GM06990 (cell line): ENCODE results near the gene S100G.

Source experiments
- DNase-seq: peaks from one replicate; pipeline ENCODE4 v3.0.0-alpha.2; 2011; ENCODE audit not compliant: insufficient read length; ENCODE audit errors: extremely low read depth
- H3K27me3 ChIP-seq: replicated peaks from 2 replicates; pipeline ENCODE4 v1.6.0; 2011; ENCODE audit warnings: low read length; ENCODE audit not compliant: control insufficient read depth, insufficient read depth
- H3K36me3 ChIP-seq: 2 replicates; pipeline ENCODE4 v1.5.1; 2011; ENCODE audit warnings: low read length; ENCODE audit not compliant: control insufficient read depth, insufficient read depth
- H3K4me3 ChIP-seq: replicated peaks from 2 replicates; pipeline ENCODE4 v1.5.1; 2011; ENCODE audit warnings: low read depth, mild to moderate bottlenecking, control low read depth, low read length
- CTCF ChIP-seq: IDR thresholded peaks from 2 replicates; pipeline ENCODE4 v1.5.1; 2011; ENCODE audit warnings: low read length, control low read depth, mild to moderate bottlenecking, inconsistent platforms; ENCODE audit not compliant: insufficient read depth, poor library complexity, severe bottlenecking

The S100G gene

GRCh38 chrX:16628946-16629595 lies 20.9 kb upstream of the S100G start:
- no peaks in the 10 kb centered on the region for H3K36me3 ChIP-seq
- no peak for DNase-seq
- H3K27me3 ChIP-seq: no peaks in the 10 kb centered on the region; the same call in 1 of the 2 replicates
- no peak for TF ChIP-seq CTCF
- H3K4me3 ChIP-seq: no peak overlapping the region

GRCh38 chrX:16629909-16630308 lies 20.0 kb upstream of the S100G start:
- Histone ChIP-seq H3K4me3 (no peak overlapping the region), H3K27me3 (no peaks in the 10 kb centered on the region; the same call in 1 of the 2 replicates), H3K36me3 (no peaks in the 10 kb centered on the region)
- no peak for TF ChIP-seq CTCF
- no peak for DNase-seq

DNA sequence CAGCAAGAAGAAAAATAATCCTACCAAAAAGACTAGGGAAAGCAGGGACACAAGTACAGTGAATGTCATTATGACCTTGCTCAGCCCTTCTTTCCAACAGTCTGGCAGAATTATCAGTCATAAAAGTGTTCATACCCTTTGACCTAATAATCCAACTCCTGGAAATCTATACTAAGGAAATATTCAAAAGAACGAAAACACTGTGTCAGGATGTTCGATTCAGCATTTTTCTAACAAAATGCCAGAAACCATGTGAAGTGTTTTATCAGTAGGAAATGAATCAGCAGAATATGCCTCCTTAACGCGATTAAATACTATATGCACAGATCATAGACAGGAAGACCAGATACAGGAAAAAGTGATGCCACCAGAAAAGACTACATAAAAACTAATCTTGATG lies 16.2 kb upstream of the S100G start:
- Histone ChIP-seq H3K27me3 (no peaks in the 10 kb centered on the region; the same call in 1 of the 2 replicates), H3K4me3 (no peak overlapping the region), H3K36me3 (no peaks in the 10 kb centered on the region)
- TF ChIP-seq CTCF: no peak
- no peak for DNase-seq

GRCh38 chrX:16635040-16635439 lies 14.9 kb upstream of the S100G start:
- no peaks in the 10 kb centered on the region for H3K36me3 ChIP-seq
- no peak for TF ChIP-seq CTCF
- no peaks in the 10 kb centered on the region for H3K27me3 ChIP-seq
- H3K4me3 ChIP-seq: no peak overlapping the region
- no peak for DNase-seq

GRCh38 chrX:16635596-16635995 lies 14.4 kb upstream of the S100G start:
- Histone ChIP-seq H3K36me3 (no peaks in the 10 kb centered on the region), H3K4me3 (no peak overlapping the region), H3K27me3 (no peaks in the 10 kb centered on the region)
- no peak for TF ChIP-seq CTCF
- no peak for DNase-seq

DNA sequence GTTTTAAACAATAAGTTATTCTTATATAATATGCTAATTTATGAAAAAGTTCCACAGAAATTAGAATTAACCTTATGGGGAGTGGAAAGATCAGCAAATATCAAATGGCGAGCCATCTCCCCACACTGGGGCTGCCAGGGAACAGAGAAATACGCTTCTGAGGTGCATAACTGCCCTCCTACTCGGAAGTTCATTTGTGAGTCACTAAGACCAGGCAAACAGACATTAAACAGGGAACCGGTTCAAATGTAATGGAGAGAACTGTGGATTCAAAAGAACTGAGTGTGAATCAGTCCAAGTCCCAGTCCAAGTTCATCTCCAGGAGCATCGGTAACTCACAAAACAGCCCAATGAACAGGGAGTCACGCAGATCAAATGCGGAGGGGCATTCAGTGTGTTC lies 11.4 kb upstream of the S100G start:
- TF ChIP-seq CTCF: no peak
- H3K4me3 ChIP-seq: no peak overlapping the region
- DNase-seq: no peak
- H3K36me3 ChIP-seq: no peaks in the 10 kb centered on the region
- no peaks in the 10 kb centered on the region for H3K27me3 ChIP-seq
